ENCODE measurements around the gene KANK3. TPM values are rescaled to one million over a fixed set of nuclear protein-coding genes. Genes with fewer than 3 reads are reported as not detected.
"Not testable (repeated sequence)": the region's sequence is repeated elsewhere in the genome, so short reads cannot be mapped to it uniquely, and the experiment has no call there.

Gene KANK3
- total RNA-seq, 2 experiments from 2014 or later: 1.3 to 2.7 TPM

DNA sequence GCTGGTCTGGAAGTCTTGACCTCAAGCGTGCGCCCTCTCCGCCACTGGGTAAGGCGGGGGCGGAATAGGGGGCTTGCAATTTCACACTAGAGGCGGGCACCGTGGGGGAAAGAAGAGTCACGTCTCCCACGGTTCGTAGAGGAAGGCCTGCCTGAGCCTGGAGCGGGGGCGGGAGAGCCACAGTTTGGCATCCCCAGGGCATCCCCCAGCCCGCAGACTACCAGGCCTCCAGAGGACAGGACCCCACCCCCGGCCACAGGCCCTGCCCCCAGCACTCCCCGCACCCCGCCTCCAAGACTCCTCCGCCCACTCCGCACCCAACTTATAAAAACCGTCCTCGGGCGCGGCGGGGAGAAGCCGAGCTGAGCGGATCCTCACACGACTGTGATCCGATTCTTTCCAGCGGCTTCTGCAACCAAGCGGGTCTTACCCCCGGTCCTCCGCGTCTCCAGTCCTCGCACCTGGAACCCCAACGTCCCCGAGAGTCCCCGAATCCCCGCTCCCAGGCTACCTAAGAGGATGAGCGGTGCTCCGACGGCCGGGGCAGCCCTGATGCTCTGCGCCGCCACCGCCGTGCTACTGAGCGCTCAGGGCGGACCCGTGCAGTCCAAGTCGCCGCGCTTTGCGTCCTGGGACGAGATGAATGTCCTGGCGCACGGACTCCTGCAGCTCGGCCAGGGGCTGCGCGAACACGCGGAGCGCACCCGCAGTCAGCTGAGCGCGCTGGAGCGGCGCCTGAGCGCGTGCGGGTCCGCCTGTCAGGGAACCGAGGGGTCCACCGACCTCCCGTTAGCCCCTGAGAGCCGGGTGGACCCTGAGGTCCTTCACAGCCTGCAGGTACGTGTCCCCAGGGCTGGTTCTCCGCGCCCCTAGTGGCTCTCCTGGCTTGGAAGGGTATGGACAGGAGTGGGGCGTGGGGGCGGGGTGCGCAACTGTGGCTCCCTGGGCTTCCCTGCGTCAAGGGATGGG, 21.0 kb upstream of the KANK3 start, which contains the start of gene ANGPTL4:
TSS of gene ANGPTL4 (plus strand) at position 353 of the 969 bp plus-strand sequence. CDS start at position 520, 167 bp downstream.
- DNase-seq: peak; percentile 53
- no peaks in the 10 kb centered on the region for H3K9me3 Mint-ChIP-seq
- peak within 1 kb of the TSS; percentile 71 for H3K4me3 Mint-ChIP-seq
- peaks cover 49% of the 10 kb centered on the region for H3K27me3 Mint-ChIP-seq
- ChIA-PET POLR2A (interaction anchor here (0.6 kb wide), 1 partner anchor 213 kb away, joined by 3 read pairs; the partner anchor contains the start of gene MYO1F), CTCF (interaction anchor here (0.7 to 2.4 kb wide), 7 partner anchors 11 to 1732 kb away, joined by 3 to 9 read pairs (median 4); no protein-coding TSS in a partner anchor)
- H3K4me1 Mint-ChIP-seq: peaks cover 22% of the 10 kb centered on the region
- H3K27ac Mint-ChIP-seq: no peak within 1 kb of the TSS
- no peaks in the 10 kb centered on the region for H3K36me3 Mint-ChIP-seq (ENCODE audit: low read depth)

DNA sequence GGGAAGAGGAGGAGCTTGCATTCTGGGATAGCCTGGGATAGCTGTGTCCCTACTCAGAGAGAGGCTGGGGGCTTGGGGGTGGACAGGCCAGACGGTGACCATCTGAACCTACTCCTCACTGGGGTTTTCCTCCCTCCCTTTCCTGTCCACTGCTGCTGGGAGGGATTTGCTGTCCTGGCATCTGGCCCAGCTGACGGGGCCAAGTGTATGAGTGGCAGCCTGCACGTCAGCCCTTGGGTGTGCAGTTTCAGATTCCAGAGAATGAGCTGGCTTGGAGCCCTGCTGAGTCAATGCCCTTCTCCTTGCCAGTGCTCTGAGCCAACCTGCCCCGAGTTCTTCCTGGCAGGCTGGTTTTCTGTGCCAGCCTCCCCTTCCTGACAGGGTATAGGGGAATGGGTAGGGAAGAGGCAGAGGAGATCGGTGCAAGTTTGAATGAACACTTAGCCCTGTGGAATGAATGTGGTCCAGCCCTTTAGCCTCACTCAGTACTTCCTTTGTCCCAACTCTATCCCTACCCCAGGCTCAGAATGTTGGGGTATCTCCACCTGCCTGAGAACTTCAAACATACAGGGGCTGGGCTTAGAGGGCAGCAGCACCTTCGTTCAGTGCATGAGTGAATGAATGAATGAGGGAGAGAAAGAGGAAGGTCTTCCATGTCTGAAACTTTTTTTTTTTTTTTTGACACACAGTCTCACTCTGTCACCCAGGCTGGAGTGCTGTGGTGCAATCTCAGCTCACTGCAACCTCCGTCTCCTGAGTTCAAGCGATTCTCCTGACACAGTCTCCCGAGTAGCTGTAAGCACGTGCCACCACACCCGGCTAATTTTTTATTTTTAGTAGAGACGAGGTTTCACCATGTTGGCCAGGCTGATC, 19.1 kb upstream of the KANK3 start:
- CTCF ChIA-PET: interaction anchor here (1.1 to 2.4 kb wide), 3 partner anchors 9 to 94 kb away, joined by 3 to 9 read pairs (median 4); no protein-coding TSS in a partner anchor
- no peaks in the 10 kb centered on the region for H3K36me3 Mint-ChIP-seq (ENCODE audit: low read depth)
- DNase-seq: no peak
- POLR2A ChIA-PET: no interaction called here
- H3K9me3 Mint-ChIP-seq: no peaks in the 10 kb centered on the region
- H3K4me3 Mint-ChIP-seq: no peak overlapping the region
- H3K27ac Mint-ChIP-seq: no peak overlapping the region
- peaks cover 18% of the 10 kb centered on the region for H3K4me1 Mint-ChIP-seq
- peaks cover 39% of the 10 kb centered on the region for H3K27me3 Mint-ChIP-seq

DNA sequence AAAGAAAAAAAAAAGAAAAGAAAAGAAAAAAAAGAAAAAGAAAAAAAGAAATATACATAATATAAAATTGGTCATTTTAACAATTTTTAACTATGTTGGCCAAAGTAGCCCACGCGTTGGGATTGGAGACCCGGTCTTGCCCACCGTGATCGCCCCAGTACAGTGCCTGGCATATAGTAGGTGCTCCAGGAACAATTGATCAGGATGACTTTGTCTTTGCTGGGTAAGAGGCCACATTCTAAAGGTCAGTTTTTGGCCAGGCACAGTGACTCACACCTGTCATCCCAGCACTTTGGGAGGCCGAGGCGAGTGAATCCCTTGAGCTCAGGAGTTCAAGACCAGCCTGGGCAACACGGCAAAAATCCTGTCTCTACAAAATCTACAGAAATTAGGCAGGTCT, 17.1 kb upstream of the KANK3 start:
- no peak overlapping the region for H3K27ac Mint-ChIP-seq
- ChIA-PET POLR2A (no interaction called here), CTCF (interaction anchor here (0.7 to 1.0 kb wide), 2 partner anchors 11 to 201 kb away, joined by 3 to 5 read pairs; no protein-coding TSS in a partner anchor)
- H3K4me3 Mint-ChIP-seq: no peak overlapping the region
- H3K9me3 Mint-ChIP-seq: no peaks in the 10 kb centered on the region
- no peaks in the 10 kb centered on the region for H3K36me3 Mint-ChIP-seq (ENCODE audit: low read depth)
- H3K27me3 Mint-ChIP-seq: peaks cover 23% of the 10 kb centered on the region
- peaks cover 18% of the 10 kb centered on the region for H3K4me1 Mint-ChIP-seq
- DNase-seq: no peak

- DNase-seq: no peak
- Mint-ChIP-seq H3K9me3 (no peaks in the 10 kb centered on the region), H3K4me3 (no peak overlapping the region), H3K27ac (no peak overlapping the region), H3K4me1 (peaks cover 15% of the 10 kb centered on the region), H3K27me3 (peaks cover 17% of the 10 kb centered on the region), H3K36me3 (ENCODE audit: low read depth) (no peaks in the 10 kb centered on the region)
- POLR2A ChIA-PET: no interaction called here
- CTCF ChIA-PET: interaction anchor here (0.6 to 1.2 kb wide), 2 partner anchors 11 to 24 kb away, joined by 3 to 4 read pairs; no protein-coding TSS in a partner anchor
Measured at GRCh38 chr19:8358948-8359347, 15.9 kb upstream of the KANK3 start.

GRCh38 chr19:8357007-8357521, 14.0 kb upstream of the KANK3 start:
- ChIA-PET CTCF (interaction anchor here (0.9 to 1.2 kb wide), 2 partner anchors 21 to 487 kb away, joined by 3 to 5 read pairs; no protein-coding TSS in a partner anchor), POLR2A (no interaction called here)
- Mint-ChIP-seq H3K9me3 (no peaks in the 10 kb centered on the region), H3K27ac (no peak overlapping the region), H3K27me3 (peaks cover 6% of the 10 kb centered on the region), H3K36me3 (ENCODE audit: low read depth) (no peaks in the 10 kb centered on the region), H3K4me3 (no peak overlapping the region), H3K4me1 (peaks cover 3% of the 10 kb centered on the region)
- DNase-seq: no peak

GRCh38 chr19:8355631-8356402, 12.8 kb upstream of the KANK3 start:
- H3K9me3 Mint-ChIP-seq: no peaks in the 10 kb centered on the region
- ChIA-PET POLR2A (no interaction called here), CTCF (interaction anchor here (0.6 to 3.8 kb wide), 7 partner anchors 13 to 222 kb away, joined by 3 to 38 read pairs (median 4); partner anchors contain the start of genes KANK3, MYO1F and RAB11B)
- no peaks in the 10 kb centered on the region for H3K36me3 Mint-ChIP-seq (ENCODE audit: low read depth)
- peaks cover 12% of the 10 kb centered on the region for H3K27me3 Mint-ChIP-seq
- no peak overlapping the region for H3K4me3 Mint-ChIP-seq
- DNase-seq: no peak
- peaks cover 4% of the 10 kb centered on the region for H3K4me1 Mint-ChIP-seq
- H3K27ac Mint-ChIP-seq: no peak overlapping the region

DNA sequence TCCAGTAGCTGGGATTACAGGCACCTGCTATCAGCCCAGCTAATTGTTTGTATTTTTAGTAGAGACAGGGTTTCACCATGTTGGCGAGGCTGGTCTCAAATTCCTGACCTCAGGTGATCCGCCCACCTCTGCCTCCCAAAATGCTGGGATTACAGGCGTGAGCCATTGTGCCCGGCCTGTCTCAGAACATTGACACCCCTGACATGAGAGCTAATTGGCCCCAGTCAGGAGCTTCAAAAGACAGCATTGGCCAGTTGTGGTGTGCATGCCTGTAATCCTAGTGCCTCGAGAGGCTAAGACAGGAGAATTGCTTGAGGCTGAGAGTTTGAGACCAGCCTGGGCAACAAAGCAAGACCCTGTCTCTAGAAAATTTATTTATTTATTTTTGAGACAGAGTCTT, 9.8 kb upstream of the KANK3 start:
- not testable (repeated sequence) for H3K9me3 Mint-ChIP-seq

DNA sequence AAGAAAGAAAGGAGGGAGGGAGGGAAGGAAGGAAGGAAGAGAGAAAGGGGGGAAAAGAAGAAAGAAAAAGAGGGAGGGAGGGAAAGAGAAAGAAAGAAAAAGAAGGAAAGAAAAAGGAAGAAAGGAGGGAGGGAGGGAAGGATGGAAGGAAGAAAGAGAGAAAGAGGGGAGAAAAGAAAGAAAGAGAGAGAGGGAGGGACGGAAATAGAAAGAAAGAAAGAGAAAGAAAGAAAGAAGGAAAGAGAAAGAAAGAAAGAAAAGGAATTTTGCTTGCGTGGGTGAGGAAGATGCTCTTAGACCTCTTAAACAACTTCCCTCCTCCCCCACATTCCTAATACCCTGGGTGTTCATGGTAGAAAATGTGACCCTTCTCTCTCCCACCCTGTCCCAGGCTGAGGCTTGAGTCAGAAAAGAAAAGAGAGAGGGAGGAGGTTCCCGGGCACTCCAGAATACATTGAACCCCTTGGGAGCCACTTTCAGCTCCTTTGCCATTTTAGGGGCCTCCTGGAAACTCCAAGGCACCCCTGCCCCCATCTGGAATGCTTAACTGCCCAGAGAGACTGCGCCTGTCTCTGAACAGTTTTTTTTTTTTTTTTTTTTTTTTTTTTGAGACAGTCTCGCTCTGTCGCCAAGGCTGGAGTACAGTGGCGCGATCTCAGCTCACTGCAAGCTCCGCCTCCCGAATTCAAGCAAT, 9.2 kb upstream of the KANK3 start:
- Mint-ChIP-seq H3K9me3 (no peaks in the 10 kb centered on the region), H3K27me3 (peaks cover 17% of the 10 kb centered on the region), H3K27ac (no peak overlapping the region), H3K4me1 (peaks cover 4% of the 10 kb centered on the region), H3K36me3 (ENCODE audit: low read depth) (no peaks in the 10 kb centered on the region), H3K4me3 (no peak overlapping the region)
- no peak for DNase-seq
- ChIA-PET CTCF (interaction anchor here (0.7 to 3.8 kb wide), 7 partner anchors 9 to 234 kb away, joined by 3 to 38 read pairs (median 7); partner anchors contain the start of gene KANK3), POLR2A (no interaction called here)

More for the DNA sequence above, 9.8 kb upstream of the KANK3 start:
- H3K36me3 Mint-ChIP-seq (ENCODE audit: low read depth); H3K27ac Mint-ChIP-seq; DNase-seq; H3K4me1 Mint-ChIP-seq; POLR2A ChIA-PET; H3K4me3 Mint-ChIP-seq: not testable (repeated sequence)
- peaks cover 17% of the 10 kb centered on the region for H3K27me3 Mint-ChIP-seq
- CTCF ChIA-PET: interaction anchor here (0.7 to 3.8 kb wide), 15 partner anchors 10 to 233 kb away, joined by 3 to 38 read pairs (median 6); partner anchors contain the start of gene KANK3

DNA sequence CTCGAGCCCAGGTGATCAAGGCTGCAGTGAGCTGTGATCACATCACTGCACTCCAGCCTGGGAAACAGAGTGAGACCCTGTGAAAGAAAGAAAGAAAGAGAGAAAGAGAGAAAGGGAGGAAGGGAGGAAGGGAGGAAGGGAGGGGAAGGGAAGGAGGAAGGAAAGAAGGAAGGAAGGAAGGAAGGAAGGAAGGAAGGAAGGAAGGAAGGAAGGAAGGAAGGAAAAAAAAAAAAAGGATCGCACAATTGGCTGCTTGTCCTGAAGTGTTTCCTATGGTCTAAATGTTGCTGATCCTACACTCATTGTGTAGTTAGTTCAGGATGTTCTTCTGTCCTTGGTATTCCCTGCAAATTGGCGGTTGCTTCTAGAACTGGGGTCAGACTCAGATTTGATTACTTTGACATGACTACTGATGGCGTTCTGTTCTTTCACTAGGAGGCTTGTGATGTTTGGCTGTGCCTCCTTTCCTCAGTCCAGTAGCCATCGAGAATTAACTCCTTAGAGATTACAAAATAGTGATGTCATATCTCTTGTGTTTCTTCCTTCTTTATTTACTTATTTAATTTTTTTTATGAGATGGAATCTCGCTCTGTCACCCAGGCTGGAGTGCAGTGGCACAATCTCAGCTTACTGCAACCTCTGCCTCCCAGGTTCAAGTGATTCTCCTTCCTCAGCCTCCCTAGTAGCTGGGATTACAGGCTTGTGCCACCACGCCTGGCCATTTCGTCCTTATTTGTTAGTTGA, 6.7 kb upstream of the KANK3 start:
- H3K36me3 Mint-ChIP-seq (ENCODE audit: low read depth); H3K4me1 Mint-ChIP-seq; H3K27ac Mint-ChIP-seq; POLR2A ChIA-PET; H3K4me3 Mint-ChIP-seq; DNase-seq; H3K9me3 Mint-ChIP-seq: not testable (repeated sequence)
- peaks cover 20% of the 10 kb centered on the region for H3K27me3 Mint-ChIP-seq
- CTCF ChIA-PET: interaction anchor here (1.3 kb wide), 1 partner anchor 14 kb away, joined by 4 read pairs; no protein-coding TSS in a partner anchor

- Mint-ChIP-seq H3K27ac (no peak overlapping the region), H3K36me3 (ENCODE audit: low read depth) (no peaks in the 10 kb centered on the region), H3K9me3 (no peaks in the 10 kb centered on the region), H3K4me1 (peaks cover 13% of the 10 kb centered on the region), H3K4me3 (peak overlapping the region; percentile 75), H3K27me3 (peaks cover 27% of the 10 kb centered on the region)
- CTCF ChIA-PET: interaction anchor here (4.7 kb wide), 1 partner anchor 11 kb away, joined by 38 read pairs; no protein-coding TSS in a partner anchor
- POLR2A ChIA-PET: interaction anchor here (0.7 kb wide), 1 partner anchor 1433 kb away, joined by 6 read pairs; no protein-coding TSS in a partner anchor
- DNase-seq: no peak
Measured at GRCh38 chr19:8343483-8343844, 402 bp upstream of the KANK3 start.

- no peak for DNase-seq
- peak overlapping the region; percentile 25 for H3K27ac Mint-ChIP-seq
- no peaks in the 10 kb centered on the region for H3K36me3 Mint-ChIP-seq (ENCODE audit: low read depth)
- POLR2A ChIA-PET: no interaction called here
- H3K4me1 Mint-ChIP-seq: peaks cover 15% of the 10 kb centered on the region
- H3K27me3 Mint-ChIP-seq: peaks cover 35% of the 10 kb centered on the region
- H3K9me3 Mint-ChIP-seq: no peaks in the 10 kb centered on the region
- CTCF ChIA-PET: interaction anchor here (1.1 to 4.7 kb wide), 2 partner anchors 12 to 18 kb away, joined by 3 to 38 read pairs; no protein-coding TSS in a partner anchor
- peak overlapping the region; percentile 30 for H3K4me3 Mint-ChIP-seq
Measured at GRCh38 chr19:8342316-8342683, 762 bp downstream of the KANK3 start.
